T-helper 17 cell (primary cell): ENCODE data around the gene ALDH1A2. TPM values are rescaled to one million over a fixed set of nuclear protein-coding genes. Genes with fewer than 3 reads are reported as not detected.
"Not testable (repeated sequence)": the region's sequence is repeated elsewhere in the genome, so short reads cannot be mapped to it uniquely, and the experiment has no call there.

Experiments used
- ATAC-seq: fragments of 150-1000 bp; cut with Tn5 transposase; 2 replicates; pipeline ENCODE4 v1.10.0; 2021; ENCODE audit warnings: mild to moderate bottlenecking, moderate library complexity
- DNase-seq, 3 donors: peaks; one replicate each; pipeline versions ENCODE4 v3.0.0 to v3.0.0-alpha.2; 2020 to 2021
- H3K9me3 ChIP-seq: one replicate; pipeline ENCODE4 v1.7.0; 2013; ENCODE audit warnings: low read length, mild to moderate bottlenecking; ENCODE audit not compliant: control insufficient read depth, poor library complexity, severe bottlenecking
- H3K27ac Mint-ChIP-seq: one replicate; pipeline ENCODE4 v1.8.0; 2022; ENCODE audit warnings: mild to moderate bottlenecking, moderate library complexity, mixed read lengths
- H3K27me3 Mint-ChIP-seq: one replicate; pipeline ENCODE4 v1.8.0; 2022; ENCODE audit warnings: mixed read lengths
- H3K36me3 Mint-ChIP-seq: one replicate; pipeline ENCODE4 v1.8.0; 2022; ENCODE audit warnings: low read depth, mixed read lengths
- H3K4me1 Mint-ChIP-seq: one replicate; pipeline ENCODE4 v1.8.0; 2022; ENCODE audit warnings: mild to moderate bottlenecking, mixed read lengths
- H3K4me3 Mint-ChIP-seq: one replicate; pipeline ENCODE4 v1.8.0; 2022; ENCODE audit warnings: mild to moderate bottlenecking, moderate library complexity, mixed read lengths
- total RNA-seq, 4 donors: library from RNA in 2 of 4; stranded (reverse) in 2 of 4; gene quantifications; one replicate each; pipeline ENCODE4 v1.2.3 and lab custom pipeline; 2022 to 2026

ALDH1A2 gene
- total RNA-seq, 2 donors from 2014 or later, result 0.47 TPM; not detected in 1

DNA sequence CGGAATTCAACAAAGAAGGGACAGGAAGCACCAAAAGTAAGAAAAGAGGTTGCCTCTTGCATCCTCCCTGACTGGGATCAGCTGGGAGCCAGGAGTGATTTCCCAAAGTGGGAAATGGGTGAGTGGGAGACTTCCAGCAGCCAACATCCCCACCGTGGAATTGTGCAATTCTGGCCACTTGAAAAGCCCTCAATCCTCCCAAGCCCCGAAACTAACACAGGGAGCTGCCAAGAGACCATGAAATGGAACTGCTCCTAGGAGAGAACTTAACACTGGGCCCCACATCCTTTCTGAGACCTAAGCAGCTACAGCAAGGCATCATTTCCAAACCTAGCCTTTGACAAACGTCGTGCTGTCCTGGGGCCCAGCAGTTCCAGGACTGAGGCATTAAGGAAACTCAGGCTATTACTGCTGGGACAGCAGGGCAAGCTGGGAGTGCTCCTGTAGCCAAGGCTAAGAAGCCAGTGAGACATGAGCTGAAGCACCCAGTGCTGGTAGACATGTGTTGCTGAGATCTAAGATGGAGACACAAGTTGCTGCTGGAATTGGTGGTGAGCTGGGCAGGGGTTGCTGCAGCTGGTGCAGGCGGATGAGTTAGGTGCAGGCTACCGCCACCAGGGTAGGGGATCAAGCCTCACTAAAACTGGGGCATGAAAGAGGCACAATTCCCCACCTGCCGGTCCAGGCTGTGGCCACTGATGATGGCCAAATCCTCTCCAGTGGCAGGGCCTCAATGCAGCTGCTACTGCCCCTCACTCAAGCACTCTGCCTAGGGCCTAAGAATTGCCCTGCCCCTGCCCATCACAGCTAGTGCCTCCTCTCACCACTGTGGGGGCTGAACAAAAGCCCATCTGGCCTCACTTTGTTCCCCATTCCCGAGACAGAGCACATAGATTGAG lies 43.9 kb downstream of the ALDH1A2 start:
- no peaks in the 10 kb centered on the region for H3K36me3 Mint-ChIP-seq
- H3K27ac Mint-ChIP-seq, result no peak overlapping the region
- H3K9me3 ChIP-seq, result peaks cover 5% of the 10 kb centered on the region
- ATAC-seq (no peak), DNase-seq (no peak)
- peaks cover 9% of the 10 kb centered on the region for H3K27me3 Mint-ChIP-seq
- no peaks in the 10 kb centered on the region for H3K4me1 Mint-ChIP-seq
- H3K4me3 Mint-ChIP-seq, result no peak overlapping the region

DNA sequence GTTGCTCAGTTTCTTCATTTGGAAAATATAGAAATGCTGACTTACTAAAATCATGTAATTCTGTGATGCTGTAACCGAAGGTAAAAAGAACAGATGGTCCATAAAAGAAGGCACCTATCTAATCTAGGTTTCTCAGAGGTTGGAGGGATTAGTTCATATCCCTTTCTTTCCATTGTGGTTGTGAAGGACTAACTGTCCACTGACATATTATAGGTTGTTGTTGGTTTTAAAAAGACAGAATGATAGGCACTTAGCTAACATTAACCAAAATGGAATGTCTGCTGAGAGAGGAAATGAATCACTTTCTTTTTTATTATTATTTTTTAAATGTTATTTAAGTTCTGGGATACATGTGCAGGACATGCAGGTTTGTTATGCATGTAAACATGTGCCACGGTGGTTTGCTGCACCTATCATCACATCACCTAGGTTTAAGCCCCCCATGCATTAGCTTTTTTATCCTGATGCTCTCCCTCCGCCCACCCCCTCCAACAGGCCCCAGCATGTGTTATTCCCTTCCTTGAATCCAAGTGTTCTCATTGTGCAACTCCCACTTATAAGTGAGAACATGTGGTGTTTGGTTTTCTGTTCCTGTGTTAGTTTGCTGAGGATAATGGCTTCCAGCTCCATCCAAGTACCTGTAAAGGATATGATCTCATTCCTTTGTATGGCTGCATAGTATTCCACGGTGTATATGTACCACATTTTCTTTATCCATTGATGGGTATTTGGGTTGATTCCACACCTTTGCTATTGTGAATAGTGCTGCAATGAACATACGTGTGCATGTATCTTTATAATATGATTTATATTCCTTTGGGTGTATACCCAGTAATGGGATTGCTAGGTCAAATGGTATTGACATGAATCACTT lies 45.8 kb downstream of the ALDH1A2 start:
- Mint-ChIP-seq H3K27me3 (peaks cover 10% of the 10 kb centered on the region), H3K36me3 (no peaks in the 10 kb centered on the region), H3K4me1 (no peaks in the 10 kb centered on the region), H3K27ac (no peak overlapping the region), H3K4me3 (no peak overlapping the region)
- no peak for DNase-seq
- H3K9me3 ChIP-seq, result no peaks in the 10 kb centered on the region
- ATAC-seq, result no peak

- Mint-ChIP-seq H3K27me3 (peaks cover 29% of the 10 kb centered on the region), H3K36me3 (no peaks in the 10 kb centered on the region), H3K4me3 (no peak overlapping the region), H3K4me1 (no peaks in the 10 kb centered on the region), H3K27ac (no peak overlapping the region)
- ATAC-seq (no peak), DNase-seq (no peak)
- no peaks in the 10 kb centered on the region for H3K9me3 ChIP-seq
Observed at GRCh38 chr15:58017869-58018268, 47.6 kb downstream of the ALDH1A2 start.

- Mint-ChIP-seq H3K27me3 (peaks cover 37% of the 10 kb centered on the region), H3K4me3 (no peak overlapping the region), H3K4me1 (no peaks in the 10 kb centered on the region), H3K27ac (no peak overlapping the region), H3K36me3 (no peaks in the 10 kb centered on the region)
- DNase-seq, result no peak
- H3K9me3 ChIP-seq, result no peaks in the 10 kb centered on the region
- no peak for ATAC-seq
Observed at GRCh38 chr15:58016581-58017175, 48.8 kb downstream of the ALDH1A2 start.

DNA sequence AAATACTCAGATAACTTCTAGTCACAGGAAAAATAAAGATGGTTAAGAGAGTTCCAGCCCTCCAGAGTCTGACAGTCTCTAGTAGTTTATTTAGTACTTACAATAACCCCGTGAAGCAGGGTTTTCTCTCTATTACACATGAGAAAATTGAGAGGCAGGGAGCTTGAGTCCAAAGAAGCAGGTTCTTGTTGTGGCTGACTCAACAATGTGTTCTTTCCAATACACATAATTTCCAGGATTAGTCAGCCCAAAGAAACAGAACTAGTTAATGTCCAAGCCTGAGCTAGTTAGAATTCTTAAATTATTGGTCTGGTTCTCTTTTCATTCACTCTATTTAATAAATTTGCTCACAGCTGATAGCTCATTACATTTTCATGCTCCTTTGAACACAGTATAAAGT lies 49.9 kb downstream of the ALDH1A2 start:
- Mint-ChIP-seq H3K4me1 (no peaks in the 10 kb centered on the region), H3K27me3 (peaks cover 41% of the 10 kb centered on the region), H3K36me3 (no peaks in the 10 kb centered on the region), H3K4me3 (no peak overlapping the region), H3K27ac (no peak overlapping the region)
- no peak for DNase-seq
- no peaks in the 10 kb centered on the region for H3K9me3 ChIP-seq
- no peak for ATAC-seq

- no peak for ATAC-seq
- H3K27ac Mint-ChIP-seq, result no peak overlapping the region
- H3K4me3 Mint-ChIP-seq, result no peak overlapping the region
- no peaks in the 10 kb centered on the region for H3K4me1 Mint-ChIP-seq
- DNase-seq, result no peak
- H3K36me3 Mint-ChIP-seq, result no peaks in the 10 kb centered on the region
- peaks cover 48% of the 10 kb centered on the region for H3K27me3 Mint-ChIP-seq
- H3K9me3 ChIP-seq, result no peaks in the 10 kb centered on the region
Observed at GRCh38 chr15:58014470-58014869, 51.0 kb downstream of the ALDH1A2 start.

DNA sequence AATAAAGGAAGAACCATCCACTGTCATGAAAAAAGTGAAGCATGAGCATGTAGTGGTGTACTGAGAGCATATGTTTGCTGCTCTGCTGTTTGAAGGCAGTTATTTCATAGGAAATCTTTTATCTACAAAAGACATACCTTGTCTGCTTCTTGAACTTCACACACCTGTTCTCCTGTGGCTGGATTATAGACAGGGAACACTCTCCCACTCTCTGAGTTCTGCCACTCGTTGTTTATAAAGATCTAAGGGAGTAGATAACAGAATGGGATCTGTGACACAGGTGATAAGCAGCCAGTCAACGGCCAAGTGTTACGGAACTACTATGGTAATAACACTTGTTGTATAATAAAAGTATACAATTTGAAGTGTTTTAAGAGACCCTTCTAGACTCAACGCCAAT lies 51.5 kb downstream of the ALDH1A2 start:
- Mint-ChIP-seq H3K36me3 (no peaks in the 10 kb centered on the region), H3K4me3 (no peak overlapping the region), H3K4me1 (no peaks in the 10 kb centered on the region), H3K27me3 (peaks cover 52% of the 10 kb centered on the region), H3K27ac (no peak overlapping the region)
- DNase-seq (no peak), ATAC-seq (no peak)
- H3K9me3 ChIP-seq, result no peaks in the 10 kb centered on the region

- DNase-seq, result no peak
- Mint-ChIP-seq H3K27me3 (peaks cover 53% of the 10 kb centered on the region), H3K27ac (no peak overlapping the region), H3K36me3 (no peaks in the 10 kb centered on the region), H3K4me3 (no peak overlapping the region), H3K4me1 (no peaks in the 10 kb centered on the region)
- no peaks in the 10 kb centered on the region for H3K9me3 ChIP-seq
- ATAC-seq, result no peak
Observed at GRCh38 chr15:58010983-58011382, 54.5 kb downstream of the ALDH1A2 start.

DNA sequence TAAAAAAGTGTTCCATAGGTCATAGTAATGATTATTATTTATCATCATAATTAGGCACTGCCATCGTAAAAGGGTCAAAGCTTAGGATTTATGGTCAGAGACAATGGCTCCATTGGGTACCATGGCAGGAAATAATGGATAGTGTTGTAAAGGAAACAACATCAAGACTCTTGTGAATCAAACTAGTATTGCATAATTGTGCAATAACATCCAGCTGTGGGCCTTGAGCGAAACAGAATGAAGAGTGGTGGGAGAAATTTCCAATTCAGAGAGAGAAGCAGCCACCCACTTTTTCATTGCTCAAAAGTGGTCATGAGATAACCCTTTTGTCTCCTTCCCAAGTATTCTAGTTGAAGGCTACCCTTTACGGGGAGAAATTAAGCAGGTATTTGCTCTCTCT lies 61.7 kb downstream of the ALDH1A2 start:
- DNase-seq, result no peak
- H3K9me3 ChIP-seq, result no peaks in the 10 kb centered on the region
- Mint-ChIP-seq H3K4me1 (no peaks in the 10 kb centered on the region), H3K27ac (no peak overlapping the region), H3K27me3 (peaks cover 35% of the 10 kb centered on the region), H3K36me3 (no peaks in the 10 kb centered on the region), H3K4me3 (no peak overlapping the region)
- no peak for ATAC-seq

DNA sequence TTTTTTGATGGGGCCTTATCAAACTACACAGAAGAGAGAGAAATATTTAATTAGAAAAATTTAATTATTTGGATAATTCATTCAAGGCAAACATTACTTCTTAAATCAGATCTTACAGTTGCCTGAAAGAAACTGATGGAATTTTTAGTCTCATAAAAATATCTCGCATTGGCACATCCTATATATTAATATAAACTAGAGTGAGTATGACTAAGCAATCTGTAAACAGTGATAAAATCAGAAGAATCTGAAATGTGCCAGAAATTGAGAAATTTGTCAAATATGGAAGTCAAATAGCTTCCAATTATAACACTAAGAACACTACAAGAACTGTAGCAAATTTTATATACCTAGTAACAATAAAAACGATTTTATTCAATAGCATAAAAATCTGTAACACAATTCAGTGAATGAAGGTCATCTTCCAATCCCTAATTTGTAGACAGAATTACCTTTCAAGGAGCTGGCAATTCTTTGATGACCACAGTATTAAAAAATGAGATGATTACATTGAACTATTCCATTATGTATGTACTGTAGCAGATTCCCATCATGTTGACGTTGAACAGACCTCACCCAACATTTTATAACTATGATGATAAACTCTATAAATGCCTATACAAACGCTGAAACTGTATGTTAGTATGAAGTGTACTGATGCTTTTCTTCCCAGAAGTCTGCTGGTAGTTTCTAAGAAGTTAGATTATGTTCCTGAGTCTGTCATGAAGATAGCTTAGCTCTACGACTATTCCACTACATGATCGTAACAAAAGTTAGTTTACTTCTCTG lies 63.0 kb downstream of the ALDH1A2 start:
- Mint-ChIP-seq H3K4me3 (no peak overlapping the region), H3K36me3 (no peaks in the 10 kb centered on the region), H3K27me3 (peaks cover 41% of the 10 kb centered on the region), H3K27ac (no peak overlapping the region), H3K4me1 (no peaks in the 10 kb centered on the region)
- no peak for ATAC-seq
- H3K9me3 ChIP-seq, result no peaks in the 10 kb centered on the region
- no peak for DNase-seq

DNA sequence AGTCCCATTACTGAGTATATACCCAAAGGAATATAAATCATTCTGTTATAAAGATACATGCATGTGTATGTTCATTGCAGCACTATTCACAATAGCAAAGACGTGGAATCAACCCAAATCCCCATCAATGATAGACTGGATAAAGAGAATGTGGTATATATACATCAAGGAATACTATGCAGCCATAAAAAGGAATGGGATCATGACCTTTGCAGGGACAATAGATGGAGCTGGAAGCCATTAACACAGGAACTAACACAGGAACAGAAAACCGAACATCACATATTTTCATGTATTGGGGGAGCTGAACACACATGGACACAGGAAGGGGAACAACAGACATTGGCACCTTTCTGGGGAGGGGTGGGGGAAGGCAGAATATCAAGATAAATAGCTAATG lies 65.8 kb downstream of the ALDH1A2 start:
- H3K4me1 Mint-ChIP-seq, DNase-seq, ATAC-seq, H3K9me3 ChIP-seq, H3K36me3 Mint-ChIP-seq, H3K27ac Mint-ChIP-seq, H3K4me3 Mint-ChIP-seq: not testable (repeated sequence)
- H3K27me3 Mint-ChIP-seq, result peaks cover 52% of the 10 kb centered on the region

GRCh38 chr15:57996561-57996960 lies 69.0 kb downstream of the ALDH1A2 start:
- H3K36me3 Mint-ChIP-seq, result no peaks in the 10 kb centered on the region
- H3K27ac Mint-ChIP-seq, result no peak overlapping the region
- peaks cover 66% of the 10 kb centered on the region for H3K27me3 Mint-ChIP-seq
- DNase-seq (no peak), ATAC-seq (no peak)
- no peak overlapping the region for H3K4me3 Mint-ChIP-seq
- no peaks in the 10 kb centered on the region for H3K4me1 Mint-ChIP-seq
- H3K9me3 ChIP-seq, result no peaks in the 10 kb centered on the region
